Vagina (tissue), 2 donors: ENCODE results near the gene KMT2E.
"Not testable (repeated sequence)": the region's sequence is repeated elsewhere in the genome, so short reads cannot be mapped to it uniquely, and the experiment has no call there.

Experiments
- POLR2A ChIP-seq, 2 donors: fragments of 450-650 bp; IDR thresholded peaks; one replicate each; pipeline ENCODE4 v1.6.1; 2017; ENCODE audit warnings: antibody characterized with exemption in 2 of 2, mild to moderate bottlenecking in 2 of 2, moderate library complexity in 2 of 2
- TF ChIP-seq, protein P1 (sequence below), 3 experiments: fragments of 450-650 bp in 2 of 3; fragments of 200-600 bp in 1 of 3; sonication (generic) in 1 of 3; IDR thresholded peaks; one replicate each; pipeline ENCODE4 v1.5.1; 2017 to 2019; ENCODE audit warnings: antibody characterized with exemption in 3 of 3, mild to moderate bottlenecking in 2 of 3, moderate library complexity in 2 of 3

DNA sequence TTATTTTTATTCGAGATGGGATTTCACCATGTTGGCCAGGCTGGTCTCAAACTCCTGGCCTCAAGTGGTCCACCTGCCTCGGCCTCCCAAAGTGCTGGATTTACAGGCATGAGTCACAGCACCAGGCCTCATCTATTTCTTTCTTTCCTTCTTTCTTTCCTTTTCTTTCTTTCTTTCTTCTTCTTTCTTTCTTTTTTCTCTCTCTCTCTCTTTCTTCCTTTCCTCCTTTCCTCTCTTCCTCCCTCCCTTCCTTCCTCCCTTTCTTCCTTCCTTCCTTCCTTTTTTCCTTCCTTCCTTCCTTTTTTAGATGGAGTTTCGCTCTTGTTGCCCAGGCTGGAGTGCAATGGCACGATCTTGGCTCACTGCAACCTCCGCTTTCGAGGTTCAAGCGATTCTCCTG lies 36.9 kb downstream of the KMT2E start:
- TF ChIP-seq, protein P1, sequence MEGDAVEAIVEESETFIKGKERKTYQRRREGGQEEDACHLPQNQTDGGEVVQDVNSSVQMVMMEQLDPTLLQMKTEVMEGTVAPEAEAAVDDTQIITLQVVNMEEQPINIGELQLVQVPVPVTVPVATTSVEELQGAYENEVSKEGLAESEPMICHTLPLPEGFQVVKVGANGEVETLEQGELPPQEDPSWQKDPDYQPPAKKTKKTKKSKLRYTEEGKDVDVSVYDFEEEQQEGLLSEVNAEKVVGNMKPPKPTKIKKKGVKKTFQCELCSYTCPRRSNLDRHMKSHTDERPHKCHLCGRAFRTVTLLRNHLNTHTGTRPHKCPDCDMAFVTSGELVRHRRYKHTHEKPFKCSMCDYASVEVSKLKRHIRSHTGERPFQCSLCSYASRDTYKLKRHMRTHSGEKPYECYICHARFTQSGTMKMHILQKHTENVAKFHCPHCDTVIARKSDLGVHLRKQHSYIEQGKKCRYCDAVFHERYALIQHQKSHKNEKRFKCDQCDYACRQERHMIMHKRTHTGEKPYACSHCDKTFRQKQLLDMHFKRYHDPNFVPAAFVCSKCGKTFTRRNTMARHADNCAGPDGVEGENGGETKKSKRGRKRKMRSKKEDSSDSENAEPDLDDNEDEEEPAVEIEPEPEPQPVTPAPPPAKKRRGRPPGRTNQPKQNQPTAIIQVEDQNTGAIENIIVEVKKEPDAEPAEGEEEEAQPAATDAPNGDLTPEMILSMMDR (IDR thresholded peaks at IDR 0.05) = not testable (repeated sequence)
- TF ChIP-seq POLR2A (IDR thresholded peaks at IDR 0.05) = not testable (repeated sequence)
